HL-60 (cell line): Measurements from ENCODE around the gene CLSTN1.

Source experiments
- DNase-seq, 2 experiments: peaks; one replicate each; pipeline ENCODE4 v3.0.0-alpha.2; 2010 to 2020; ENCODE audit warnings: low read depth in 1 of 2, low spot score in 1 of 2
- H3K27ac ChIP-seq: fragments of 250-450 bp; sonication (Bioruptor Pico); replicated peaks from 2 replicates; pipeline ENCODE4 v1.5.1; 2020; ENCODE audit warnings: mild to moderate bottlenecking, moderate library complexity
- H3K27me3 ChIP-seq: fragments of 250-450 bp; sonication (Bioruptor Pico); 2 replicates; pipeline ENCODE4 v1.5.1; 2021; ENCODE audit warnings: mild to moderate bottlenecking, moderate library complexity; ENCODE audit not compliant: insufficient read depth, poor library complexity, severe bottlenecking
- H3K4me3 ChIP-seq: replicated peaks from 2 replicates; pipeline ENCODE4 v1.5.1; 2011; ENCODE audit warnings: mild to moderate bottlenecking, control low read depth, low read length; ENCODE audit not compliant: insufficient read depth
- CTCF ChIP-seq: IDR thresholded peaks from one replicate; pipeline ENCODE4 v1.5.1; 2011; ENCODE audit warnings: low read length, control low read depth, inconsistent platforms; ENCODE audit not compliant: insufficient read depth
- GABPA ChIP-seq: IDR thresholded peaks from 2 replicates; pipeline ENCODE4 v1.6.1; 2012; ENCODE audit warnings: low read depth
- POLR2AphosphoS5 ChIP-seq: IDR thresholded peaks from 2 replicates; pipeline ENCODE4 v1.6.1; 2012; ENCODE audit warnings: low read depth
- REST ChIP-seq: IDR thresholded peaks from 2 replicates; pipeline ENCODE4 v1.6.1; 2012; ENCODE audit warnings: low read depth; ENCODE audit not compliant: insufficient replicate concordance
- SPI1 ChIP-seq: IDR thresholded peaks from 2 replicates; pipeline ENCODE4 v1.6.1; 2012; ENCODE audit warnings: low read depth, mild to moderate bottlenecking, borderline replicate concordance

CLSTN1 gene

GRCh38 chr1:9699361-9699760 lies 124.4 kb downstream of the CLSTN1 start:
- Histone ChIP-seq H3K4me3 (no peak overlapping the region), H3K27me3 (no peaks in the 10 kb centered on the region), H3K27ac (no peak overlapping the region)
- DNase-seq: no peak
- TF ChIP-seq SPI1: no peak
- TF ChIP-seq POLR2AphosphoS5: no peak
- TF ChIP-seq REST: no peak
- TF ChIP-seq GABPA: no peak
- no peak for TF ChIP-seq CTCF

GRCh38 chr1:9696793-9697192 lies 127.0 kb downstream of the CLSTN1 start:
- TF ChIP-seq POLR2AphosphoS5 (no peak), GABPA (no peak), CTCF (no peak), REST (no peak)

GRCh38 chr1:9691691-9692090 lies 132.1 kb downstream of the CLSTN1 start:
- TF ChIP-seq SPI1 (peak; percentile 50; the same call in 1 of the 2 replicates), REST (no peak)
- Histone ChIP-seq H3K4me3 (no peak overlapping the region), H3K27me3 (no peaks in the 10 kb centered on the region), H3K27ac (no peak overlapping the region)
- DNase-seq: no peak

More at GRCh38 chr1:9696793-9697192, 127.0 kb downstream of the CLSTN1 start:
- H3K4me3 ChIP-seq: no peak overlapping the region
- H3K27ac ChIP-seq: no peak overlapping the region
- no peaks in the 10 kb centered on the region for H3K27me3 ChIP-seq
- DNase-seq: no peak

GRCh38 chr1:9691108-9691445 lies 132.7 kb downstream of the CLSTN1 start:
- DNase-seq: no peak
- no peaks in the 10 kb centered on the region for H3K27me3 ChIP-seq
- no peak overlapping the region for H3K27ac ChIP-seq
- H3K4me3 ChIP-seq: no peak overlapping the region
- TF ChIP-seq REST: no peak
- TF ChIP-seq SPI1: no peak
- TF ChIP-seq POLR2AphosphoS5: no peak
- no peak for TF ChIP-seq CTCF
- TF ChIP-seq GABPA: no peak
